ENCODE results near the gene CITED1. TPM values are rescaled to one million over a fixed set of nuclear protein-coding genes. Genes with fewer than 3 reads are reported as not detected.

Gene CITED1
- total RNA-seq, 1 experiment from 2014 or later, result 2.8 TPM

DNA sequence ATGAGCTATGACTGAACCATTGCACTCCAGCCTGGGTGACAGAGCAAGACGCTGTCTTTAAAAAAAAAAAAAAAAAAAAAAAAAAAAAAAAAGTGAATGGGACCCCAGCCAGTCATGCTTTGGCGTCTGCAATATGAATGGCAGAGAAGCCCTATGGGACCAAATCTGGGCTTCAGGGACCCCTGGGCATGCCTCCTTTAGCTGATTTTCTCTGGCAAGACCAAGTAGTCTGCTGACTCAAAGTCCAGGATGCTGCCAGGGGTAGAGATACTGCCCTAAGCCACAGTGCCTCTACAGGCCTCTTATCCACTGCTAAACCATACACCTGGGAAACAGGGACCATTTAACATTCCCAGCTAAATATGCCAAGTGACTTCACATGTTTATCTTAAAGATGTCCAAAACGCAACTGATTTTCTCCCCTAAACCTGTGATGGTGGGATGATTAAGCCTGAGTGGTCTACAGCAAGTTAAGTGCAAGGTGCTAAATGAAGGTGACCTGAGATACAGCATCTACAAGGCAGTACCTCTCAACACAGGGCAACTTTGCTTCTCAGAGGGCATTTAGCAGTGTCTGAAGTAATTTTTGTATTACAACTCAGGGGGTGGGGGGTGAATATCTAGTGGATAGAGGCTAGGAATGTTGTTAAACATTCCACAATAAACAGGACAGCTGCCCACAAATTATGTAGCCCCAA is 34.5 kb downstream of the CITED1 start:
- H3K9me3 ChIP-seq (ENCODE audit: control insufficient read depth in 1 of 2, insufficient read depth in 1 of 2, low read depth in 1 of 2, low read length in 2 of 2), result no peaks in the 10 kb centered on the region
- intact Hi-C loops (cut with micrococcal nuclease), result no loop called here
- H4K20me1 ChIP-seq (ENCODE audit: insufficient read depth), result peaks cover 18% of the 10 kb centered on the region; the same call in 1 of the 2 replicates
- peaks cover 47% of the 10 kb centered on the region for H3K79me2 ChIP-seq (ENCODE audit: insufficient read depth, low read length)
- no peak overlapping the region for H3K4me3 ChIP-seq (replicated peaks in 1 of 2; ENCODE audit: low read depth in 1 of 2, low read length in 2 of 2)
- ChIA-PET CTCF (no interaction called here), RAD21 (ENCODE audit: low non-redundant PET in 1 of 2, low total read pairs in 2 of 2, uncharacterized antibody in 2 of 2, unreplicated experiment in 2 of 2) (no interaction called here), POLR2A (no interaction called here)
- H2AFZ ChIP-seq (ENCODE audit: low read depth, low read length, poor library complexity, severe bottlenecking), result no peak overlapping the region
- TF ChIP-seq TCF7L2 (IDR thresholded peaks at IDR 0.05; ENCODE audit: borderline replicate concordance, extremely low read depth, insufficient read depth, insufficient read length), result no peak
- TF ChIP-seq CEBPB (IDR thresholded peaks at IDR 0.05; ENCODE audit: low read depth), result no peak
- no peak for TF ChIP-seq ATF3 (IDR thresholded peaks at IDR 0.05)
- no peak for TF ChIP-seq EZH2phosphoT487 (IDR thresholded peaks at IDR 0.05; ENCODE audit: borderline replicate concordance)
- peak; percentile 11; the same call in 1 of the 2 replicates for TF ChIP-seq POLR2AphosphoS5 (IDR thresholded peaks at IDR 0.05; ENCODE audit: low read depth, low read length)
- H3K9ac ChIP-seq (ENCODE audit: low read length), result no peak overlapping the region
- DNase-seq (ENCODE audit: low read depth, low spot score), result no peak
- BruUV-seq (replicated peaks), result no TSS peak
- peaks cover 0 to 62% of the 10 kb centered on the region in 2 experiments; a peak in 3 of 4 replicates for H3K4me1 ChIP-seq (ENCODE audit: control insufficient read depth in 1 of 2, insufficient read depth in 2 of 2, low read length in 2 of 2)
- ATAC-seq, result no peak
- H3K4me2 ChIP-seq (ENCODE audit: low read length), result no peak overlapping the region
- H3K27ac ChIP-seq (ENCODE audit: low read depth, low read length), result 0 out of 2 replicates have a peak overlapping the region, but pooled peaks have one; percentile 20
- no peaks in the 10 kb centered on the region for H3K27me3 ChIP-seq (ENCODE audit: insufficient read depth, low read length)
- H3K36me3 ChIP-seq (ENCODE audit: control insufficient read depth in 1 of 2, insufficient read depth in 2 of 2, low read length in 2 of 2), result peaks cover 24 to 45% of the 10 kb centered on the region in 2 experiments
- no peaks in the 10 kb centered on the region for H3K9me2 ChIP-seq (ENCODE audit: insufficient read depth)

DNA sequence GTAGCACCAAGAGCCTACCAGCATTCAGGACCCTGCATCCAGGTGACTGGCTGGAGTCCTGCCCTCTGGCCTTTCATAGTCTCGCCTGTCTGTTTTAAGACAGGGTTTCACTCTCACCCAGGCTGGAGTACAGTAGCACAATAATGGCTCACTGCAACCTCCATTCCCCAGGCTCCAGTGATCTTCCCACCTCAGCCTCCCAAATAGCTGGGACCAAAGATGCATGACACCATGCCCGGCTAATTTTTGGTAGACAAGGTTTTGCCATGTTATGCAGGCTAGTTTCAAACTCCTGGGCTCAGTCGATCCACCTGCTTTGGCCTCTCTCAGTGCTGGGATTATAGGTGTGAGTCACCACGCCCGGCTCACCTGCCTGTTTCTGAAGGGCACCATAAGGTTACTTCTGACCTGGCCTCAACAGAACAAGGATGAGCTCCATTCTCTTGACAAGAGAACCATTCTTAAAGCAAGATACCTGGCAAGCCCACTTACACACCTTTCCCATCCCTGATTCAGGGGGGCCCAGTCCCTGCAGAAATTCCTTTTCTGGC is 35.3 kb downstream of the CITED1 start:
- no peaks in the 10 kb centered on the region for H3K9me3 ChIP-seq (ENCODE audit: control insufficient read depth in 1 of 2, insufficient read depth in 1 of 2, low read depth in 1 of 2, low read length in 2 of 2)
- peaks cover 38% of the 10 kb centered on the region for H3K79me2 ChIP-seq (ENCODE audit: insufficient read depth, low read length)
- peaks cover 0 to 55% of the 10 kb centered on the region in 2 experiments; a peak in 3 of 4 replicates for H3K4me1 ChIP-seq (ENCODE audit: control insufficient read depth in 1 of 2, insufficient read depth in 2 of 2, low read length in 2 of 2)
- POLR2A ChIA-PET, result no interaction called here
- no peak for TF ChIP-seq ZFX (IDR thresholded peaks at IDR 0.05)
- TF ChIP-seq SP1 (IDR thresholded peaks at IDR 0.05; ENCODE audit: low read depth), result no peak
- no peak for TF ChIP-seq ATF3 (IDR thresholded peaks at IDR 0.05)
- TF ChIP-seq FOSL1 (IDR thresholded peaks at IDR 0.05; ENCODE audit: low read depth), result no peak
- TF ChIP-seq YY1 (IDR thresholded peaks at IDR 0.05; ENCODE audit: extremely low read depth, insufficient replicate concordance, low read depth, low read length), result no peak
- RAD21 ChIA-PET (ENCODE audit: low non-redundant PET in 1 of 2, low total read pairs in 2 of 2, uncharacterized antibody in 2 of 2, unreplicated experiment in 2 of 2), result no interaction called here
- intact Hi-C loops (cut with micrococcal nuclease), result no loop called here
- no peak overlapping the region for H2AFZ ChIP-seq (ENCODE audit: low read depth, low read length, poor library complexity, severe bottlenecking)
- H3K9ac ChIP-seq (ENCODE audit: low read length), result peak overlapping the region; percentile 17; the same call in 1 of the 2 replicates
- no TSS peak for BruUV-seq (replicated peaks)
- CTCF ChIA-PET, result no interaction called here
- no peaks in the 10 kb centered on the region for H3K9me2 ChIP-seq (ENCODE audit: insufficient read depth)
- no peaks in the 10 kb centered on the region for H3K27me3 ChIP-seq (ENCODE audit: insufficient read depth, low read length)
- peak overlapping the region; percentile 27 for H3K4me2 ChIP-seq (ENCODE audit: low read length)
- DNase-seq (ENCODE audit: low read depth, low spot score) (no peak), ATAC-seq (peak; percentile 41)
- peaks cover 17% of the 10 kb centered on the region; the same call in 1 of the 2 replicates for H4K20me1 ChIP-seq (ENCODE audit: insufficient read depth)
- H3K4me3 ChIP-seq (replicated peaks in 1 of 2; ENCODE audit: low read depth in 1 of 2, low read length in 2 of 2), result no peak overlapping the region
- peaks cover 18 to 37% of the 10 kb centered on the region in 2 experiments for H3K36me3 ChIP-seq (ENCODE audit: control insufficient read depth in 1 of 2, insufficient read depth in 2 of 2, low read length in 2 of 2)
- peak overlapping the region; percentile 38 for H3K27ac ChIP-seq (ENCODE audit: low read depth, low read length)
